ENCODE measurements around the gene PRR23E. TPM values are rescaled to one million over a fixed set of nuclear protein-coding genes. Genes with fewer than 3 reads are reported as not detected.

Gene PRR23E
- total RNA-seq, 1 experiment from 2014 or later: not detected

- Histone ChIP-seq H3K36me3 (replicated peaks; ENCODE audit: control insufficient read depth, insufficient read depth, low read length) (no peaks in the 10 kb centered on the region), H3K4me3 (ENCODE audit: insufficient read depth, low read depth, low read length) (no peak overlapping the region), H3K27me3 (ENCODE audit: control insufficient read depth, insufficient read depth, low read length) (no peaks in the 10 kb centered on the region)
- no peak for DNase-seq
Observed at GRCh38 chr3:127185962-127186674, 6.8 kb upstream of the PRR23E start.

DNA sequence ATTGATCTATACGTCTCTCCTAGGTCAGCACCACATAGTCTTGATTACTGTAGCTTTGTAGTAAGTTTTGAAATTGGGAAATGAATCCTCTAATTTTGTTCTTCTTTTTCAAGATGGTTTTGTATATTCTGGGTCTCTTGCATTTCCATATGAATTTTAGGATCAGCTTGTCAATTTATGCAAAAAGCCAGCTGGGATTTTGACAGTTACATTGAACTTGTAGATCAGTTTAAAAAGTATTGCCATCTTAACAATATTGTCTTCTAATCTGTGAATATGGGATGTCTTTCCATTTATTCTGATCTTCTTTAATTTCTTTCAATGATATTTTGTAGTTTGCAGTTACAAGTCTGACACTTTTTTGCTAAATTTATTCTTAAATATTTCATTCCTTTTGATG is 5.6 kb upstream of the PRR23E start:
- no peak for DNase-seq
- Histone ChIP-seq H3K27me3 (ENCODE audit: control insufficient read depth, insufficient read depth, low read length) (no peaks in the 10 kb centered on the region), H3K4me3 (ENCODE audit: insufficient read depth, low read depth, low read length) (no peak overlapping the region), H3K36me3 (replicated peaks; ENCODE audit: control insufficient read depth, insufficient read depth, low read length) (no peaks in the 10 kb centered on the region)

GRCh38 chr3:127193341-127193740 is 410 bp downstream of the PRR23E start:
- H3K27me3 ChIP-seq (ENCODE audit: control insufficient read depth, insufficient read depth, low read length): no peaks in the 10 kb centered on the region
- DNase-seq: peak; percentile 32
- H3K36me3 ChIP-seq (replicated peaks; ENCODE audit: control insufficient read depth, insufficient read depth, low read length): no peaks in the 10 kb centered on the region
- H3K4me3 ChIP-seq (ENCODE audit: insufficient read depth, low read depth, low read length): no peak overlapping the region

- Histone ChIP-seq H3K27me3 (ENCODE audit: control insufficient read depth, insufficient read depth, low read length) (no peaks in the 10 kb centered on the region), H3K4me3 (ENCODE audit: insufficient read depth, low read depth, low read length) (no peak overlapping the region), H3K36me3 (replicated peaks; ENCODE audit: control insufficient read depth, insufficient read depth, low read length) (no peaks in the 10 kb centered on the region)
- no peak for DNase-seq
Observed at GRCh38 chr3:127193775-127194174, 844 bp downstream of the PRR23E start.

DNA sequence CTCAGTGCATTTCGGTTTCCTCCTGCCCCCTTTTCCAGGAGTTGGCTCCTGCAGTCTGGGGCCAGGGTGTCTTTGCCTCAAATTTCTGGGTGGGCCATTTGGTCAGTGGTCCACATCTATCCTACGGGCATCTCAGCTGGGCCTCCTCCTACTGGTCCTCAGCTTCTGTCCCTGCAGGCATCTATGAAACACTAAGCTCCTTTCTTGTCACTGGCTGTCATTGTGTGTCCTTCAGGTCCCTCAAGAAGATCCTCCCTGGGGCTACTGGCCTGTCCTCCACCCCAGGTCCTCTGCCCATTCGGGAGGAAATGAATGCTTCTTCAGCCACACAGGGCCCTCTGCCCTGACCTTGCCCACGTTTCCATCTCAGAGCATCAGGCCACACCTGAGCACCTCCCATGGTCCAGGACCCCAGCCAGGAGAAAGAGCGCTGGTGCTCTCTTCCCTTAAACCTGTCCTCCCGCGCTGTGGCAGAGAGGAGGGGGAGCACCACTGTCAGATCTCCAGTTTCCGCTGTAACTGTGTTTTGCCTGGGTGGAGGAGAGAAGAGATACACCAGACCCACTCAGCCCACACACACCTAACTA is 1.8 kb downstream of the PRR23E start:
- DNase-seq: peak; percentile 25
- no peaks in the 10 kb centered on the region for H3K27me3 ChIP-seq (ENCODE audit: control insufficient read depth, insufficient read depth, low read length)
- no peak overlapping the region for H3K4me3 ChIP-seq (ENCODE audit: insufficient read depth, low read depth, low read length)
- H3K36me3 ChIP-seq (replicated peaks; ENCODE audit: control insufficient read depth, insufficient read depth, low read length): no peaks in the 10 kb centered on the region

DNA sequence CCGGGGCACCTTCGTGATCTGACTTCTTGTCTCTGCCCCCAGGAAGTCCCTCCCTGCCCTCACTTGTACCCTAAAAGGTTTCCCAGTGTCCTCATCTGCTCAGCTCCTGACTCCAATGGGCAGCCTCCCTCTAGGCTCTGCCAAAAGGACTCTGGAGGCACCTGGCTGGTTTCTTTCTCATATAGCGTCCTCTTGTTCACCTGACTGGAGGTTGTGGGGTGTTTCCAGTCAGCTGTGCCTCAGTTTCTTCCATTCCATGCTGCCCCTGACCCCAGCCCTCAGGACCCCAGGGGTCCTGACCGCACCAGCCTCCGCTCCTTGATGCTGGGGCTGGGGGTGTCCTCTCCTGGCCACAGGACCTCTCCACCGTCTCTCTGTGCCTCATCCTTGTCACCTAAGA is 2.5 kb downstream of the PRR23E start:
- Histone ChIP-seq H3K27me3 (ENCODE audit: control insufficient read depth, insufficient read depth, low read length) (no peaks in the 10 kb centered on the region), H3K4me3 (ENCODE audit: insufficient read depth, low read depth, low read length) (no peak overlapping the region), H3K36me3 (replicated peaks; ENCODE audit: control insufficient read depth, insufficient read depth, low read length) (no peaks in the 10 kb centered on the region)
- DNase-seq: peak; percentile 22

GRCh38 chr3:127196002-127196401 is 3.1 kb downstream of the PRR23E start:
- no peaks in the 10 kb centered on the region for H3K27me3 ChIP-seq (ENCODE audit: control insufficient read depth, insufficient read depth, low read length)
- DNase-seq: no peak
- H3K4me3 ChIP-seq (ENCODE audit: insufficient read depth, low read depth, low read length): no peak overlapping the region
- no peaks in the 10 kb centered on the region for H3K36me3 ChIP-seq (replicated peaks; ENCODE audit: control insufficient read depth, insufficient read depth, low read length)

DNA sequence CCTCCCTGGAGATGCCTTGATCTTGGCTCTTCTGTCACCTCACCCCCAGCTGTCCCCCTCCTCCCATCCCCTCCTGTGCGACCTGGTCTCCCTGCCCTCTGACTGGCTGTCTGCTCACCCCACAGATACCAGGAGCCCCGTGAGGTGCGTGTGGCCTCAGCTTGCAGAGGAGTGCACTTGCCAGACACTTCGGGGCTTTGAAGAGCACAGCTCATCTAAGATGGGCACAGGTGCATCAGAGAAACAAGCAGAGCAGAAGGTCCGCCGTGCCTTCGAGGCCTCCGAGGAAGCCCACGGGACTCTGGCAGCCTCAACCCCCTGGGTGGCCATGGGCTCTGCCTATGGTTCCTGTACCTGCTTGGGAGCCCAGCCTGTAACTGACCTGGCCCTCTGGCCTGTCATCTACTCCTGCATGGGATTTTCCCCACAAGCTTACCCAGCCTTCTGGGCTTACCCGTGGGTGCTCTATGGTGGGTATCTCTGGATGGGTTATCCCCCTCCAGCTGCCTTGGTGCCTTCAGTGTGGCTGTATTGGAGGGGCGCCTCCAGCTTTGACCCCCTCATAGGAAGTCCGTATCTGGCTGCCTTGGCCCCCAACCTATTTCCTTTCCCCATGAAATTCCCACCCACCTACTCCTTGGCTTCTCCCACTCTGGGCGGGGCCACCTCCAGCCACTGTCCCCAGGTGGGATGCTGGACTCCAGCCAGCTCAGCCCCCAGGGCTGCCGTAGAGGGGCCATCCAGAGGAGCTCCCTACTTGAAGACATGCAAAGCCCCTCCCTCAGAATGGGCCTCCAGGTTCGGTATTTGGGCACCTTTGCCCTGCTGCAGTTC is 3.8 kb downstream of the PRR23E start:
- DNase-seq: peak; percentile 28
- H3K27me3 ChIP-seq (ENCODE audit: control insufficient read depth, insufficient read depth, low read length): no peaks in the 10 kb centered on the region
- H3K36me3 ChIP-seq (replicated peaks; ENCODE audit: control insufficient read depth, insufficient read depth, low read length): no peaks in the 10 kb centered on the region
- H3K4me3 ChIP-seq (ENCODE audit: insufficient read depth, low read depth, low read length): no peak overlapping the region

GRCh38 chr3:127197300-127198189 is 4.6 kb downstream of the PRR23E start:
- H3K27me3 ChIP-seq (ENCODE audit: control insufficient read depth, insufficient read depth, low read length): no peaks in the 10 kb centered on the region
- no peaks in the 10 kb centered on the region for H3K36me3 ChIP-seq (replicated peaks; ENCODE audit: control insufficient read depth, insufficient read depth, low read length)
- DNase-seq: peak; percentile 84
- H3K4me3 ChIP-seq (ENCODE audit: insufficient read depth, low read depth, low read length): no peak overlapping the region

DNA sequence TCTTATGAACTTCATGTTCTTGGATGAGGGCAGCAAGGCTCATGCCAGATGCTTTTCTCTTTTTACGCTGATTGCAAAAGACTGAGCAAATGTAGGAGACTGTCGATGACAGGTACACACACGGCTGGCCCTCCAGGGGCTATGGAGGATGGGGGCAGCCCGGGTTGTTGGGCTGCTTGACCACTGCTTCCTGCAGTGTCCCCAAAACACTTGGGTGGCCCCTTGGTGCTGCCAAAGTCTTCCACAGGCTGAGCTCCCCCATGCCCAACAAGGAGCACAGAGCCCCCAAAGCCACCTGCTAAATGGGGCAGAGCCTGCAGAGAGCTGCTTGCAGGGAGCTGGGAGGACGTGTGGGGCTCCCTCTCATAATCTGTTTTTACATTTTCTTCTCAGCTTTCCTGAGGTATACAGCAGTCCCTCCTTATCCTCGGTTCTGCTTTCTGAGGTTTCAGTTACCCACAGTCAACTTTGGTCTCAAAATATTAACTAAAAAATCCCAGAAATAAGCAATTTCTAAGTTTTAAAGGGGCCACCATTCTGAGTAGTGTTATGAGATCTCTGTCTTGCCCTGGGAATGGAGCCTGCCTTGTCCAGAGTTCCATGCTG is 7.3 kb downstream of the PRR23E start:
- no peak for DNase-seq
- H3K36me3 ChIP-seq (replicated peaks; ENCODE audit: control insufficient read depth, insufficient read depth, low read length): no peaks in the 10 kb centered on the region
- H3K27me3 ChIP-seq (ENCODE audit: control insufficient read depth, insufficient read depth, low read length): no peaks in the 10 kb centered on the region
- no peak overlapping the region for H3K4me3 ChIP-seq (ENCODE audit: insufficient read depth, low read depth, low read length)

DNA sequence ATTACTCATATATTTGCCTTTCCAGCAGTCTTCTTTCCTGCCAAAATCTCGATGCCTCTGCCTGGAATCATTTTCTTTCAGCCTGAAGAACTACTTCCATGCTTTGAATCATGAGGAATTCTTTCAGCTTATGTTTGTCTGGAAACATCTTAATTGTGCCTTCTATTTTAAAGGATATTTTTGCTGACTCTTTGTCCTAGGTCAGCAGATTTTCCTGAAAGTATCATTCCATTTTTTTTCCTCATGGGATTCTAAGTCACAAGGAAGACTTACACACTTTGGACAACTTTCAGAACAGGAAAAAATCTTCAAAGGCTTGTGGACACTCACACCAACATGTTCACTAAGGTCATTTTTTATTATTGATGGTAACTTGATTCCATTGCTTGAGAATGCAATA is 10.1 kb downstream of the PRR23E start:
- Histone ChIP-seq H3K36me3 (replicated peaks; ENCODE audit: control insufficient read depth, insufficient read depth, low read length) (no peaks in the 10 kb centered on the region), H3K4me3 (ENCODE audit: insufficient read depth, low read depth, low read length) (no peak overlapping the region), H3K27me3 (ENCODE audit: control insufficient read depth, insufficient read depth, low read length) (no peaks in the 10 kb centered on the region)
- no peak for DNase-seq

GRCh38 chr3:127204841-127205582 is 12.1 kb downstream of the PRR23E start:
- Histone ChIP-seq H3K4me3 (ENCODE audit: insufficient read depth, low read depth, low read length) (no peak overlapping the region), H3K36me3 (replicated peaks; ENCODE audit: control insufficient read depth, insufficient read depth, low read length) (no peaks in the 10 kb centered on the region), H3K27me3 (ENCODE audit: control insufficient read depth, insufficient read depth, low read length) (no peaks in the 10 kb centered on the region)
- DNase-seq: peak; percentile 15

GRCh38 chr3:127206154-127206553 is 13.2 kb downstream of the PRR23E start:
- Histone ChIP-seq H3K27me3 (ENCODE audit: control insufficient read depth, insufficient read depth, low read length) (no peaks in the 10 kb centered on the region), H3K36me3 (replicated peaks; ENCODE audit: control insufficient read depth, insufficient read depth, low read length) (no peaks in the 10 kb centered on the region), H3K4me3 (ENCODE audit: insufficient read depth, low read depth, low read length) (no peak overlapping the region)
- peak; percentile 8 for DNase-seq
